ENCODE results near the gene ADAMTS7. TPM values are rescaled to one million over a fixed set of nuclear protein-coding genes. Genes with fewer than 3 reads are reported as not detected.

Gene ADAMTS7
- total RNA-seq, 1 donor from 2014 or later: 55.1 TPM

DNA sequence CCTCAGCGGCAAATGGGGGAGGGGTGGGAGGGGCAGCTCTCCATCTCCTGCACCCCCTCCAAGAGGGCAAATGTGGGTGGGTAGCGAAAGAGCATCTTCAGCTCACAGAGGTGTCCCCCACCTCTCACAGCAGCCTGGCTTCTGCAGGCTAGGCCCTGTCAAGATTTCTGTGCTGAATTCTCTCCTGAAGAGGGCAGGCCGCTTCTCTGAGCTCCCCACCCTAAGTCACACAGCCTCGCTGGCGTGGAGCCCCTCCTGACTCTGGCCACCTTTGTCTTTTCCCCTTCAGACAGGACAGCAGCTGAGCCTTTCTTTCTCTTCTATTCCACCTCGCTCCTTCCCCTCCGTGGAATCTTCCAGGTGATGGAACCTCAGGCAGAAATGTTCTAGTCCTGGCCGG lies 26.3 kb upstream of the ADAMTS7 start:
- H3K4me3 Mint-ChIP-seq (ENCODE audit: unreplicated experiment): no peak overlapping the region
- H3K27me3 Mint-ChIP-seq (ENCODE audit: unreplicated experiment): peaks cover 4% of the 10 kb centered on the region
- no peak overlapping the region for H3K27ac Mint-ChIP-seq (ENCODE audit: unreplicated experiment)
- TF ChIP-seq, protein P1, sequence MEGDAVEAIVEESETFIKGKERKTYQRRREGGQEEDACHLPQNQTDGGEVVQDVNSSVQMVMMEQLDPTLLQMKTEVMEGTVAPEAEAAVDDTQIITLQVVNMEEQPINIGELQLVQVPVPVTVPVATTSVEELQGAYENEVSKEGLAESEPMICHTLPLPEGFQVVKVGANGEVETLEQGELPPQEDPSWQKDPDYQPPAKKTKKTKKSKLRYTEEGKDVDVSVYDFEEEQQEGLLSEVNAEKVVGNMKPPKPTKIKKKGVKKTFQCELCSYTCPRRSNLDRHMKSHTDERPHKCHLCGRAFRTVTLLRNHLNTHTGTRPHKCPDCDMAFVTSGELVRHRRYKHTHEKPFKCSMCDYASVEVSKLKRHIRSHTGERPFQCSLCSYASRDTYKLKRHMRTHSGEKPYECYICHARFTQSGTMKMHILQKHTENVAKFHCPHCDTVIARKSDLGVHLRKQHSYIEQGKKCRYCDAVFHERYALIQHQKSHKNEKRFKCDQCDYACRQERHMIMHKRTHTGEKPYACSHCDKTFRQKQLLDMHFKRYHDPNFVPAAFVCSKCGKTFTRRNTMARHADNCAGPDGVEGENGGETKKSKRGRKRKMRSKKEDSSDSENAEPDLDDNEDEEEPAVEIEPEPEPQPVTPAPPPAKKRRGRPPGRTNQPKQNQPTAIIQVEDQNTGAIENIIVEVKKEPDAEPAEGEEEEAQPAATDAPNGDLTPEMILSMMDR (IDR thresholded peaks at IDR 0.05; ENCODE audit: unreplicated experiment): no peak
- H3K36me3 Mint-ChIP-seq (ENCODE audit: low read depth, unreplicated experiment): no peaks in the 10 kb centered on the region
- DNase-seq (ENCODE audit: low spot score): no peak
- no peaks in the 10 kb centered on the region for H3K4me1 Mint-ChIP-seq (ENCODE audit: unreplicated experiment)
- no peaks in the 10 kb centered on the region for H3K9me3 Mint-ChIP-seq (ENCODE audit: unreplicated experiment)

DNA sequence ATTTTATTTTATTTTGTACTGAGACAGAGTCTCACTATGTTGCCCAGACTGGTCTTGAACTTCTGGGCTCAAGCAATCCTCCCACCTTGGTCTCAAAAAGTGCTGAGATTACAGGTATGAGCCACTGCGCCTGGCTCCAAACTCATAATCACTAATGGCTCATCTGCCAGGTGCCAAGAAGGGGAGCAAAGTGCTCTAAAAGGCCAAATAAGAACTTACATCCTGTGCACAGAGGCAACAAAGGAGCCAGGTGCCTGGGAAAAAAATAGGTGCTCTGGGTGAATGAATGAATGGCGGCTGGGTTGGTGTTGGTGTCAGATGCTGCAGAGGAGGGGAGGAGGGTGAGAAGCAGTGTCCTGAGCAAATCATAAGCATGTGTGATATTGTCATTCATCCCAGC lies 25.9 kb upstream of the ADAMTS7 start:
- Mint-ChIP-seq H3K4me3 (ENCODE audit: unreplicated experiment) (no peak overlapping the region), H3K27me3 (ENCODE audit: unreplicated experiment) (peaks cover 4% of the 10 kb centered on the region), H3K4me1 (ENCODE audit: unreplicated experiment) (no peaks in the 10 kb centered on the region), H3K9me3 (ENCODE audit: unreplicated experiment) (no peaks in the 10 kb centered on the region), H3K27ac (ENCODE audit: unreplicated experiment) (no peak overlapping the region), H3K36me3 (ENCODE audit: low read depth, unreplicated experiment) (no peaks in the 10 kb centered on the region)
- TF ChIP-seq, protein P1 (IDR thresholded peaks at IDR 0.05; ENCODE audit: unreplicated experiment): no peak
- DNase-seq (ENCODE audit: low spot score): no peak

DNA sequence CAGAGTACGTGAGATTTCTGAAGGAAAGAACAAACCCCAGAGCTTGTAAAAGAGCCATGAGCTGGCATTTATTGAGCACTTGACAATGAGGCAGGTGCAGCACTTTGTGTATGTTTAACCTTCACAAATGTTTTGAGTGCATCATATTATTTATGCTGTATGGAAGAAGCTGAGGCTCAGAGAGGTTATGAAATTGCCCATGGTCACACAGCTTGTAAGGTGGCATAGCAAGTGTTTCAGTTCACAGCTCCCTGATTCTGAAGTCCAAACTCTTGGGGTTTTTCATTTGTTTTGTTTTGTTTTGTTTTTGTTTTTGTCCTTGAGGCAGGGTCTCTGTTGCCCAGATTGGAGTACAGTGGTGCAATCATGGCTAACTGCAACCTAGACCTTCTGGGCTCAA lies 25.1 kb upstream of the ADAMTS7 start:
- Mint-ChIP-seq H3K9me3 (ENCODE audit: unreplicated experiment) (no peaks in the 10 kb centered on the region), H3K27me3 (ENCODE audit: unreplicated experiment) (peaks cover 4% of the 10 kb centered on the region), H3K36me3 (ENCODE audit: low read depth, unreplicated experiment) (no peaks in the 10 kb centered on the region)

DNA sequence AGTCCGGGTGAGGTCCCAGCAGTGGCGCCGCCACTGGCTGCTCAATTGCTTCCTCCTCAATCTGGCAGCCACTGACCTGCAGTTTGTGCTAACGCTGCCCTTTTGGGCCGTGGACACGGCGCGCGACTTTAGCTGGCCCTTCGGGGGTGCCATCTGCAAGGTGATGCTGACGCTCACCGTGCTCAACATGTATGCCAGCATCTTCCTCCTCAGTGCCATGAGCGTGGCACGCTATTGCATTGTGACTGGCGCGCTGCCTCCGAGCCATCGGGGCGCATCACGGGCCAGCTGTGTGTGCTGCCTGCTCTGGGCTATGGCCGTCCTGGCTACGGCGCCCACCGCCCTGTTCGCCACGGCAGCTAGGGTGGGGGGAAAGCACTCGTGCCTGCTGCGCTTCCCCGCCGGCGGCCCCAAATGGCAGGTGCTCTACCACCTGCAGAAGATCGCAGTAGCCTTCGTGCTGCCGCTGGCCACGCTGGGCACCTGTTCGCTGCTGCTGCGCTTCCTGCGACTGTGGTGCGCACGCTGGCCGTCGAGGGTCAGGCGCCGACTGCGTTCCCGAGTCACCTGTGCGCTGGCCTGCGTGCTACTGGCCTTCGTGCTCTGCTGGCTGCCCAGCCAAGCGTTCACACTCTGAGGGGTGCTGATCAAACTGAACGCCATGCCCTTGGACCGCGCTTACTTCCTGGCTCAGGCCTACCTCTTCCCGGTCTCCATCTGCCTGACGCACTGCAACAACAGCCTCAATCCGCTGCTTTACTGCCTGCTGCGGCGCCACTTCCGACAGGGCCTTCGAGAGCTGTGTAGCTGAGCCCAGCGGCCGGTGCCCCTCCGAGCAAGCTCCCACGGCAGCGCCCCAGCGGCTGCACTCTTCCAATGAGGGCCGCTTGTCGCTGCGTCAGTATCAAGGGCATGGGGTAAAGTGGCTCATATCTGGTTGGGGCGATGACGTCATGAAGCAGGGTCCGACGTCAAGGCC lies 20.3 kb upstream of the ADAMTS7 start:
- Mint-ChIP-seq H3K4me3 (ENCODE audit: unreplicated experiment) (peak overlapping the region; percentile 12), H3K27ac (ENCODE audit: unreplicated experiment) (no peak overlapping the region), H3K27me3 (ENCODE audit: unreplicated experiment) (peaks cover 4% of the 10 kb centered on the region), H3K36me3 (ENCODE audit: low read depth, unreplicated experiment) (no peaks in the 10 kb centered on the region), H3K9me3 (ENCODE audit: unreplicated experiment) (no peaks in the 10 kb centered on the region), H3K4me1 (ENCODE audit: unreplicated experiment) (no peaks in the 10 kb centered on the region)
- no peak for DNase-seq (ENCODE audit: low spot score)
- TF ChIP-seq, protein P1 (IDR thresholded peaks at IDR 0.05; ENCODE audit: unreplicated experiment): no peak

More for the DNA sequence above, 25.1 kb upstream of the ADAMTS7 start:
- TF ChIP-seq, protein P1 (IDR thresholded peaks at IDR 0.05; ENCODE audit: unreplicated experiment): no peak
- Mint-ChIP-seq H3K4me3 (ENCODE audit: unreplicated experiment) (no peak overlapping the region), H3K27ac (ENCODE audit: unreplicated experiment) (no peak overlapping the region), H3K4me1 (ENCODE audit: unreplicated experiment) (no peaks in the 10 kb centered on the region)
- DNase-seq (ENCODE audit: low spot score): no peak
